ENCODE data around the gene ST6GALNAC3.

DNA sequence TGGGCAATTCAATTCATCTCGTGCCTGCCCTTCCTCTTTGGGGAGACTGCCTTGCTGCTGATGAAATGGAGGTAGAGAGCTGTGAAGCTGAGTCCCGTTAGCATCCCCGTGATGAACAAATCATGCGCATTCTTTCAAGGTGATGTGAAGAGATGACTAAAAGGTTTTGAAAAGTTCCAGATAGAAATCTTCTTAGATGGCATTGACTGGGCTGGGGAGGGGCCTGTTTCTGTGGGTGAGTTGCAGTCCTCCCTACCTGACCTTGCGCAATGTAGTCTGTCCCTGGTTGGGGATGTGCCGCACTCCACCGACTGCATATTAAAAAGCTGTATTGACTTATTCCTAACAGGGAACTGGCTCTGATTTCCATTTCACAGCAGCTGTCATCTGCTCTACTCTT, 49.6 kb downstream of the ST6GALNAC3 start:
- TF ChIP-seq POLR2A (IDR thresholded peaks at IDR 0.05; ENCODE audit: low read depth, low read length) (no peak), TAF1 (IDR thresholded peaks at IDR 0.05; ENCODE audit: borderline replicate concordance, low read depth, low read length) (no peak), POLR2AphosphoS5 (IDR thresholded peaks at IDR 0.05; ENCODE audit: low read depth, low read length) (no peak)
